Smooth muscle cell (in vitro differentiated cells): ENCODE data around the gene KCNJ14. TPM values are rescaled to one million over a fixed set of nuclear protein-coding genes. Genes with fewer than 3 reads are reported as not detected.

Experiments used
- DNase-seq: peaks from one replicate; lab custom pipeline; 2025; ENCODE audit not compliant: unreplicated experiment; lab: John Stamatoyannopoulos, UW
- H2AFZ ChIP-seq: fragments of 200-600 bp; sonication (generic); 2 replicates; pipeline ENCODE4 v1.6.0; 2016; ENCODE audit warnings: antibody characterized with exemption, low read depth, mild to moderate bottlenecking
- H3F3A ChIP-seq: fragments of 200-600 bp; sonication (generic); 2 replicates; pipeline ENCODE4 v1.6.0; 2017; ENCODE audit warnings: antibody characterized with exemption, low read depth
- H3K27ac ChIP-seq: fragments of 200-600 bp; sonication (generic); 2 replicates; pipeline ENCODE4 v1.5.1; 2016; ENCODE audit warnings: low read depth, mild to moderate bottlenecking
- H3K27me3 ChIP-seq: fragments of 200-600 bp; sonication (generic); 2 replicates; pipeline ENCODE4 v1.6.1; 2016; ENCODE audit warnings: low read depth, mild to moderate bottlenecking
- H3K36me3 ChIP-seq: fragments of 200-600 bp; sonication (generic); 2 replicates; pipeline ENCODE4 v1.5.1; 2016; ENCODE audit warnings: low read depth
- H3K4me1 ChIP-seq: fragments of 200-600 bp; sonication (generic); 2 replicates; pipeline ENCODE4 v1.5.1; 2016; ENCODE audit warnings: low read depth
- H3K4me2 ChIP-seq: fragments of 200-600 bp; sonication (generic); 2 replicates; pipeline ENCODE4 v1.6.0; 2016; ENCODE audit warnings: mild to moderate bottlenecking
- H3K4me3 ChIP-seq: fragments of 200-600 bp; sonication (generic); 2 replicates; pipeline ENCODE4 v1.5.1; 2016; ENCODE audit warnings: mild to moderate bottlenecking
- H3K79me2 ChIP-seq: fragments of 200-600 bp; sonication (generic); 2 replicates; pipeline ENCODE4 v1.6.0; 2016; ENCODE audit warnings: low read depth, mild to moderate bottlenecking
- H3K9ac ChIP-seq: fragments of 200-600 bp; sonication (generic); 2 replicates; pipeline ENCODE4 v1.6.0; 2016; ENCODE audit warnings: low read depth
- H3K9me3 ChIP-seq: fragments of 200-600 bp; sonication (generic); replicated peaks from 2 replicates; pipeline ENCODE4 v1.5.1; 2016; ENCODE audit warnings: low read depth
- H4K20me1 ChIP-seq: fragments of 200-600 bp; sonication (generic); 2 replicates; pipeline ENCODE4 v1.6.0; 2016; ENCODE audit warnings: low read depth
- WGBS: methylation state at CpG from one replicate; pipeline ENCODE4 v1.1.7; 2016; ENCODE audit warnings: low lambda C conversion rate; 5-methylcytosine and 5-hydroxymethylcytosine counted together
- polyA plus RNA-seq: library from polyadenylated mRNA; unstranded; fragments of >200 nt; fragmentation: Nextera tagmentation; extraction: Ambion mirVana; gene quantifications from 2 replicates; pipeline ENCODE4 v1.2.1, GENCODE V29; 2016
- total RNA-seq: library from RNA; depleted of rRNA; stranded (reverse); fragments of >200 nt; gene quantifications from 2 replicates; pipeline ENCODE4 v1.2.3, GENCODE V29; 2014
- TF ChIP-seq, protein P1 (sequence below): fragments of 200-600 bp; sonication (generic); IDR thresholded peaks from 2 replicates; pipeline ENCODE4 v1.5.1; 2017; ENCODE audit warnings: borderline replicate concordance, mild to moderate bottlenecking, antibody characterized with exemption; ENCODE audit not compliant: insufficient read depth, poor library complexity, severe bottlenecking

KCNJ14 gene
- total and polyA plus RNA-seq, 2 experiments from 2014 or later: 1.7 to 1.8 TPM

- no peaks in the 10 kb centered on the region for H3K9me3 ChIP-seq
- H3K4me2 ChIP-seq: no peak overlapping the region
- H3K4me3 ChIP-seq: no peak overlapping the region
- no peak overlapping the region for H3K27ac ChIP-seq
- H3K9ac ChIP-seq: no peak overlapping the region
- TF ChIP-seq, protein P1, sequence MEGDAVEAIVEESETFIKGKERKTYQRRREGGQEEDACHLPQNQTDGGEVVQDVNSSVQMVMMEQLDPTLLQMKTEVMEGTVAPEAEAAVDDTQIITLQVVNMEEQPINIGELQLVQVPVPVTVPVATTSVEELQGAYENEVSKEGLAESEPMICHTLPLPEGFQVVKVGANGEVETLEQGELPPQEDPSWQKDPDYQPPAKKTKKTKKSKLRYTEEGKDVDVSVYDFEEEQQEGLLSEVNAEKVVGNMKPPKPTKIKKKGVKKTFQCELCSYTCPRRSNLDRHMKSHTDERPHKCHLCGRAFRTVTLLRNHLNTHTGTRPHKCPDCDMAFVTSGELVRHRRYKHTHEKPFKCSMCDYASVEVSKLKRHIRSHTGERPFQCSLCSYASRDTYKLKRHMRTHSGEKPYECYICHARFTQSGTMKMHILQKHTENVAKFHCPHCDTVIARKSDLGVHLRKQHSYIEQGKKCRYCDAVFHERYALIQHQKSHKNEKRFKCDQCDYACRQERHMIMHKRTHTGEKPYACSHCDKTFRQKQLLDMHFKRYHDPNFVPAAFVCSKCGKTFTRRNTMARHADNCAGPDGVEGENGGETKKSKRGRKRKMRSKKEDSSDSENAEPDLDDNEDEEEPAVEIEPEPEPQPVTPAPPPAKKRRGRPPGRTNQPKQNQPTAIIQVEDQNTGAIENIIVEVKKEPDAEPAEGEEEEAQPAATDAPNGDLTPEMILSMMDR: no peak
- no peaks in the 10 kb centered on the region for H3F3A ChIP-seq
- no peaks in the 10 kb centered on the region for H3K36me3 ChIP-seq
- H4K20me1 ChIP-seq: peaks cover 6% of the 10 kb centered on the region
- H3K27me3 ChIP-seq: no peaks in the 10 kb centered on the region
- WGBS: 100% methylated on average over 14 of the region's 22 CpGs
- no peaks in the 10 kb centered on the region for H3K79me2 ChIP-seq
- H3K4me1 ChIP-seq: no peaks in the 10 kb centered on the region
- H2AFZ ChIP-seq: no peak overlapping the region
- no peak for DNase-seq
These were observed 1.1 kb upstream of the KCNJ14 start for GRCh38 chr19:48454150-48454730.

DNA sequence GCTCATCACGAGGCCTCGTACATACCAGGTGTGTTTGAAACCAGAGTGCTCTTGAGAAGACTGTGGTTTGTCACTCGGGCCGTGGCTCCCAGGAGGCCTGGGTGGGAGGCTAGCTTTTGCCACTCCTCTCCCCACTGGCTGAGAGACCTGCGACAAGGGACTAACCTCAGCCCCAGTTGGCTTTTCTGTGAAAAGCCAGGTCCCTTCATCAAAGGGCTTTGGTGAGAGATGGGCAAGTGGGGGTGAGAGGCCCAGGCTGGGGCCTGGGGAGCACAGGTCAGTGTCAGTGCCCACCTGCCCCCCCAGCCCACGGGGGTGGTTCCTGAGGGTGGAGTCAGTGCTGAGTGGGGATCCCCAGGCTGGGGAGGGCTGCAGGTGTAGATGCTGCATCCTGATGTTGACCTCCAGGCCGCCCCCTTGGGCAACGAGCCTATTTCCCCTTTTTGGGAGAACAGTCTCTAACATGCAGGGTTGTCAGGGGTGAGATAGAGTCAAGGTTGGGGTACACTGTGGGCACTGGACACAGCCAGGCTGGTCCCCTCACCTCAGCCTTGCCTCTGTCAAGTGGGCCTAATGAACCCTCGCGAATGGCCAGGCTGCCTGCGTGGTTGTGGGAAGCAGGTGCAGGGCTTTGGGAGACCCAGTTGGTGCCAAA is 661 bp downstream of the KCNJ14 start:
- TF ChIP-seq, protein P1: no peak
- H3F3A ChIP-seq: no peaks in the 10 kb centered on the region
- H3K9me3 ChIP-seq: no peaks in the 10 kb centered on the region
- no peak overlapping the region for H2AFZ ChIP-seq
- no peaks in the 10 kb centered on the region for H3K4me1 ChIP-seq
- H3K9ac ChIP-seq: no peak overlapping the region
- H3K4me3 ChIP-seq: no peak overlapping the region
- no peak overlapping the region for H3K27ac ChIP-seq
- no peak for DNase-seq
- 96% methylated on average over 11 of the region's 11 CpGs for WGBS
- H3K79me2 ChIP-seq: no peaks in the 10 kb centered on the region
- no peak overlapping the region for H3K4me2 ChIP-seq
- H3K27me3 ChIP-seq: no peaks in the 10 kb centered on the region
- peaks cover 6% of the 10 kb centered on the region for H4K20me1 ChIP-seq
- H3K36me3 ChIP-seq: no peaks in the 10 kb centered on the region

DNA sequence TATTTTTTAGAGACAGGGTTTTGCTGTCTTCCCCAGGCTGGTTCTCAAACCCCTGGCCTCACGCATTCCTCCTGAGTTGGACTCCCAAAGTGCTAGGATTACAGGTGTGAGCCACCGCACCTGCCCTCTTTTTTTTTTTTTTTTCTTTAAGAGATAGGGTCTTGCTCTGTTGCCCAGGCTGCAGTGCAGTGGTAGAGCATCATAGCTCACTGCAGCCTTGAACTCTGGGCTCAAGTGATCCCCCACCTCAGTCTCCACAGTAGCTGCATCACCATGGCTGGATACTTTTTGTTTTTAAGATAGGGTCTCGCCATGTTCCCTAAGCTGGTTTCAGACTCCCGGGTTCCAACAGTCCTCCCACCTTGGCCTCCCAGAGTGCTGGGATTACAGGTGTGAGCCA is 1.5 kb downstream of the KCNJ14 start:
- H3K79me2 ChIP-seq: no peaks in the 10 kb centered on the region
- TF ChIP-seq, protein P1: no peak
- 100% methylated on average over 4 of the region's 4 CpGs for WGBS
- H3K27me3 ChIP-seq: no peaks in the 10 kb centered on the region
- H3K9ac ChIP-seq: no peak overlapping the region
- H3K4me2 ChIP-seq: no peak overlapping the region
- no peak for DNase-seq
- H3K4me3 ChIP-seq: no peak overlapping the region
- no peaks in the 10 kb centered on the region for H3F3A ChIP-seq
- H3K4me1 ChIP-seq: no peaks in the 10 kb centered on the region
- no peaks in the 10 kb centered on the region for H3K9me3 ChIP-seq
- peaks cover 6% of the 10 kb centered on the region for H4K20me1 ChIP-seq
- H3K36me3 ChIP-seq: no peaks in the 10 kb centered on the region
- H2AFZ ChIP-seq: no peak overlapping the region
- H3K27ac ChIP-seq: no peak overlapping the region

GRCh38 chr19:48458016-48458415 is 2.6 kb downstream of the KCNJ14 start:
- no peaks in the 10 kb centered on the region for H3K27me3 ChIP-seq
- 96% methylated on average over 2 of the region's 2 CpGs for WGBS
- no peak overlapping the region for H2AFZ ChIP-seq
- no peaks in the 10 kb centered on the region for H3K79me2 ChIP-seq
- H3K4me1 ChIP-seq: no peaks in the 10 kb centered on the region
- peaks cover 6% of the 10 kb centered on the region for H4K20me1 ChIP-seq
- no peaks in the 10 kb centered on the region for H3F3A ChIP-seq
- H3K36me3 ChIP-seq: no peaks in the 10 kb centered on the region
- no peaks in the 10 kb centered on the region for H3K9me3 ChIP-seq
- H3K4me3 ChIP-seq: no peak overlapping the region
- no peak overlapping the region for H3K27ac ChIP-seq
- DNase-seq: no peak
- TF ChIP-seq, protein P1: no peak
- no peak overlapping the region for H3K4me2 ChIP-seq
- no peak overlapping the region for H3K9ac ChIP-seq
